GM12878 (cell line): ENCODE data around the gene NELFB. TPM values are rescaled to one million over a fixed set of nuclear protein-coding genes. Genes with fewer than 3 reads are reported as not detected.

ENCODE experiments used
- ATAC-seq: fragments of 200-7000 bp; cut with Tn5 transposase; 3 replicates; pipeline ENCODE4 v1.9.1; 2020; ENCODE audit warnings: mild to moderate bottlenecking, moderate library complexity
- BruUV-seq: library from RNA; stranded (reverse); fragments of 400-500 nt; replicated peaks from 2 replicates; lab custom pipeline; 2021; lab: Mats Ljungman, UMichigan
- CTCF ChIA-PET: fragments of 300-600 bp; sonication (Branson Sonifier 250); formaldehyde crosslinking; extraction: SDS; loops from one replicate; lab custom pipeline; 2021; ENCODE audit warnings: inconsistent platforms; lab: Yijun Ruan, JAX
- POLR2A ChIA-PET: fragments of 350-600 bp; formaldehyde crosslinking; extraction: SDS; loops from one replicate; lab custom pipeline; 2021; ENCODE audit warnings: inconsistent platforms; lab: Charles Lee
- RAD21 ChIA-PET: fragments of 300-600 bp; sonication (Branson Sonifier 250); formaldehyde crosslinking; loops from one replicate; lab custom pipeline; 2023; ENCODE audit warnings: antibody characterized with exemption; ENCODE audit not compliant: unreplicated experiment; lab: Charles Lee
- SMC1A ChIA-PET: fragments of 300-600 bp; sonication (Branson Sonifier 250); formaldehyde crosslinking; loops from one replicate; lab custom pipeline; 2023; ENCODE audit not compliant: unreplicated experiment, uncharacterized antibody; lab: Charles Lee
- DNase-seq: peaks from one replicate; pipeline ENCODE4 v3.0.0-alpha.2; 2011; ENCODE audit warnings: low read depth, low spot score
- FAIRE-seq: peaks from 3 replicates; lab custom pipeline; 2011; peaks lifted over from hg19 to GRCh38; lab: Jason Lieb, UNC
- H2AFZ ChIP-seq: 2 replicates; pipeline ENCODE4 v1.6.0; 2011; ENCODE audit warnings: low read depth, low read length, control low read depth; ENCODE audit not compliant: control insufficient read depth
- H3K27ac ChIP-seq: 2 replicates; pipeline ENCODE4 v1.5.1; 2011; ENCODE audit warnings: control low read depth; ENCODE audit not compliant: control insufficient read depth, insufficient read depth
- H3K27me3 ChIP-seq, 2 experiments: replicated peaks in 1 of 2; 2 replicates each; pipeline versions ENCODE4 v1.6.0 to v1.6.1; 2011; ENCODE audit warnings: low read length in 1 of 2; ENCODE audit not compliant: control insufficient read depth in 2 of 2, insufficient read depth in 2 of 2
- H3K36me3 ChIP-seq, 2 experiments: 2 replicates each; pipeline ENCODE4 v1.5.1; 2011; ENCODE audit warnings: low read length in 1 of 2; ENCODE audit not compliant: control insufficient read depth in 2 of 2, insufficient read depth in 2 of 2
- H3K4me1 ChIP-seq: 2 replicates; pipeline ENCODE4 v1.6.1; 2011; ENCODE audit warnings: mild to moderate bottlenecking, low read length, moderate library complexity, mixed read lengths; ENCODE audit not compliant: control insufficient read depth, insufficient read depth
- H3K4me2 ChIP-seq: 2 replicates; pipeline ENCODE4 v1.6.0; 2011; ENCODE audit warnings: control low read depth; ENCODE audit not compliant: control insufficient read depth, insufficient read depth
- H3K4me3 ChIP-seq: fragments of 200-600 bp; sonication (generic); 2 replicates; pipeline ENCODE4 v1.5.1; 2016
- H3K79me2 ChIP-seq: 2 replicates; pipeline ENCODE4 v1.6.0; 2011; ENCODE audit warnings: low read length; ENCODE audit not compliant: control insufficient read depth, insufficient read depth
- H3K9ac ChIP-seq: 2 replicates; pipeline ENCODE4 v1.8.0; 2011; ENCODE audit warnings: low read length, control low read depth, mixed read lengths; ENCODE audit not compliant: control insufficient read depth, insufficient read depth
- H3K9me3 ChIP-seq: replicated peaks from 3 replicates; pipeline ENCODE4 v1.5.1; 2011; ENCODE audit warnings: mild to moderate bottlenecking, low read length; ENCODE audit not compliant: control insufficient read depth, insufficient read depth
- H4K20me1 ChIP-seq: 2 replicates; pipeline ENCODE4 v1.6.0; 2011; ENCODE audit not compliant: control insufficient read depth, insufficient read depth
- ASH2L ChIP-seq: fragments of 300-600, 200-600 bp; sonication (generic); IDR thresholded peaks from 2 replicates; pipeline ENCODE4 v1.6.1; 2017; ENCODE audit warnings: low read depth, mild to moderate bottlenecking, borderline replicate concordance
- DPF2 ChIP-seq: fragments of 450-650 bp; IDR thresholded peaks from 2 replicates; pipeline ENCODE4 v1.6.1; 2017; ENCODE audit warnings: mild to moderate bottlenecking
- ELK1 ChIP-seq: IDR thresholded peaks from 2 replicates; pipeline ENCODE4 v1.6.1; 2012; ENCODE audit warnings: low read depth, low read length, improper control_type of control experiment
- FOXK2 ChIP-seq: fragments of 450-650 bp; IDR thresholded peaks from 2 replicates; pipeline ENCODE4 v1.6.1; 2017; ENCODE audit warnings: mild to moderate bottlenecking, moderate library complexity
- HCFC1 ChIP-seq: fragments of 150-350 bp; IDR thresholded peaks from 2 replicates; pipeline ENCODE4 v1.6.1; 2014; ENCODE audit warnings: low read length
- IKZF2 ChIP-seq, 2 experiments: fragments of 450-650 bp; IDR thresholded peaks; 2 replicates each; pipeline ENCODE4 v1.6.1; 2017; ENCODE audit warnings: mild to moderate bottlenecking in 2 of 2, moderate library complexity in 2 of 2
- JUNB ChIP-seq: IDR thresholded peaks from 2 replicates; pipeline ENCODE4 v1.6.1; 2016; ENCODE audit warnings: antibody characterized with exemption, mild to moderate bottlenecking
- MEF2B ChIP-seq: fragments of 450-650 bp; IDR thresholded peaks from 2 replicates; pipeline ENCODE4 v1.6.1; 2018; ENCODE audit warnings: mild to moderate bottlenecking, moderate library complexity; ENCODE audit not compliant: partially characterized antibody, poor library complexity, severe bottlenecking
- PRDM15 ChIP-seq: fragments of 450-650 bp; formaldehyde crosslinking; IDR thresholded peaks from 2 replicates; pipeline ENCODE4 v1.4.0; 2020; ENCODE audit warnings: mild to moderate bottlenecking, moderate library complexity
- RAD21 ChIP-seq: IDR thresholded peaks from 2 replicates; pipeline ENCODE4 v1.6.1; 2011; ENCODE audit warnings: mild to moderate bottlenecking, low read depth, low read length, moderate library complexity; ENCODE audit not compliant: insufficient read depth
- RELB ChIP-seq: fragments of 450-650 bp; IDR thresholded peaks from 2 replicates; pipeline ENCODE4 v1.6.1; 2017; ENCODE audit warnings: low read depth, mild to moderate bottlenecking, moderate library complexity
- SREBF1 ChIP-seq: IDR thresholded peaks from 2 replicates; pipeline ENCODE4 v1.6.1; 2012; ENCODE audit warnings: mild to moderate bottlenecking, low read length
- ZBTB33 ChIP-seq: fragments of 450-650 bp; IDR thresholded peaks from 2 replicates; pipeline ENCODE4 v1.6.1; 2017; ENCODE audit warnings: mild to moderate bottlenecking
- WGBS: methylation state at CpG from one replicate; pipeline ENCODE4 v1.1.6; 2016; ENCODE audit warnings: low lambda C conversion rate; ENCODE audit not compliant: insufficient replicate concordance, insufficient coverage; ENCODE audit errors: missing lambda C conversion rate; 5-methylcytosine and 5-hydroxymethylcytosine counted together
- in situ Hi-C: fragments of 300-500 bp; cut with MboI; formaldehyde crosslinking; loops from 9 replicates; pipeline ENCODE4 v1.14.3; 2018; ENCODE audit warnings: mixed read lengths
- intact Hi-C: fragments of 100-400 bp; cut with micrococcal nuclease; formaldehyde crosslinking; loops from one replicate; pipeline ENCODE4 v1.14.2; 2022; ENCODE audit not compliant: unreplicated experiment
- polyA plus RNA-seq, 11 experiments: library from polyadenylated mRNA; depleted of rRNA in 4 of 11; unstranded in 6 of 11; stranded (reverse) in 5 of 11; fragments of >200 nt; fragmentation: Nextera tagmentation in 4 of 11; fragmentation: Illumina TruSeq in 1 of 11; extraction: Ambion mirVana in 4 of 11; extraction: Trizol in 1 of 11; gene quantifications; 1 replicate in 1 of 11; 2 replicates in 10 of 11; pipeline versions ENCODE4 v1.2.1 to v1.2.3, GENCODE V29; 2011 to 2016; ENCODE audit warnings: inconsistent platforms in 2 of 11, missing spikeins in 2 of 11, low read depth in 1 of 11
- total RNA-seq, 4 experiments: library from RNA; depleted of rRNA in 3 of 4; stranded (reverse); fragments of >200 nt in 3 of 4; fragmentation: Illumina TruSeq in 1 of 4; extraction: Trizol in 1 of 4; gene quantifications; 2 replicates each; pipeline versions ENCODE4 v1.2.1 to v1.2.3, GENCODE V29; 2013 to 2021

Gene NELFB
- total and polyA plus RNA-seq, 10 of the 15 experiments (the other 5 are each of a cell fraction or from before 2014, with no cell fraction given) = 0.19 to 63.4 (median 30.9) TPM

- intact Hi-C loops = loop anchor here (5.0 kb wide), 1 partner anchor 451 kb away; no protein-coding TSS in a partner anchor
- ChIA-PET POLR2A (interaction anchor here (1.5 to 9.2 kb wide), 4 partner anchors 15 to 155 kb away, joined by 7 to 112 read pairs (median 11); partner anchors contain the start of genes CYSRT1, NELFB, RNF208 and SSNA1), RAD21 (interaction anchor here (0.9 to 4.6 kb wide), 8 partner anchors 14 to 110 kb away, joined by 3 to 20 read pairs (median 4); partner anchors contain the start of genes ANAPC2, SSNA1 and TOR4A), SMC1A (interaction anchor here (0.9 to 2.4 kb wide), 5 partner anchors 18 to 169 kb away, joined by 3 to 6 read pairs (median 4); partner anchors contain the start of gene TOR4A), CTCF (interaction anchor here (0.8 to 5.3 kb wide), 20 partner anchors 13 to 290 kb away, joined by 3 to 52 read pairs (median 4); partner anchors contain the start of genes ANAPC2, CYSRT1, EXD3 and NOXA1)
- peaks cover 24% of the 10 kb centered on the region for H3K79me2 ChIP-seq
- H3K4me2 ChIP-seq = 0 out of 2 replicates have a peak overlapping the region, but pooled peaks have one; percentile 17
- FAIRE-seq = no peak
- H3K4me3 ChIP-seq = no peak overlapping the region
- 66% methylated on average over 13 of the region's 13 CpGs for WGBS
- H3K9ac ChIP-seq = no peak overlapping the region
- no peak for ATAC-seq
- DNase-seq = no peak
- no peaks in the 10 kb centered on the region for H3K9me3 ChIP-seq
- H3K36me3 ChIP-seq = peaks cover 3 to 10% of the 10 kb centered on the region in 2 experiments
- H4K20me1 ChIP-seq = peaks cover 4% of the 10 kb centered on the region; the same call in 1 of the 2 replicates
- H3K27me3 ChIP-seq = no peaks in the 10 kb centered on the region
- H2AFZ ChIP-seq = no peak overlapping the region
- in situ Hi-C loops = no loop called here
- no peak overlapping the region for H3K27ac ChIP-seq
- no TSS peak for BruUV-seq
- 0 out of 2 replicates have a peak, but pooled peaks have one; percentile 44 for TF ChIP-seq ZBTB33
- TF ChIP-seq MEF2B = peak; percentile 13
- no peak for TF ChIP-seq IKZF2 (IDR thresholded peaks at IDR 0.05)
- TF ChIP-seq PRDM15 = no peak
- TF ChIP-seq ELK1 = no peak
- TF ChIP-seq FOXK2 = no peak
- no peak for TF ChIP-seq RAD21
- no peak for TF ChIP-seq SREBF1
- TF ChIP-seq ASH2L = no peak
- no peak for TF ChIP-seq HCFC1
- no peak for TF ChIP-seq DPF2
- no peak for TF ChIP-seq RELB
- TF ChIP-seq JUNB = no peak
- peaks cover 35% of the 10 kb centered on the region for H3K4me1 ChIP-seq
These were observed 17.1 kb upstream of the NELFB start for GRCh38 chr9:137237759-137238726.
